RWPE2 (cell line): ENCODE results near the gene EFNA4.

Experiments
- ATAC-seq: fragments of 200-7000 bp; cut with Tn5 transposase; 3 replicates; pipeline ENCODE4 v1.9.1; 2021; ENCODE audit warnings: low read depth
- DNase-seq: peaks from one replicate; pipeline ENCODE4 v3.0.0-alpha.2; 2020; ENCODE audit warnings: low spot score
- H3K27ac ChIP-seq: fragments of 450-650 bp; 2 replicates; pipeline ENCODE4 v1.5.1; 2017; ENCODE audit warnings: mild to moderate bottlenecking; ENCODE audit not compliant: poor library complexity, severe bottlenecking
- H3K27me3 ChIP-seq: fragments of 250-450 bp; sonication (Bioruptor Pico); 2 replicates; pipeline ENCODE4 v1.5.1; 2021; ENCODE audit warnings: mild to moderate bottlenecking, moderate library complexity; ENCODE audit not compliant: insufficient read depth, poor library complexity, severe bottlenecking
- H3K36me3 ChIP-seq: fragments of 250-450 bp; sonication (Bioruptor Pico); 2 replicates; pipeline ENCODE4 v1.5.1; 2020; ENCODE audit warnings: low read depth, mild to moderate bottlenecking, moderate library complexity
- H3K4me1 ChIP-seq: fragments of 250-450 bp; sonication (Bioruptor Pico); 2 replicates; pipeline ENCODE4 v1.5.1; 2021; ENCODE audit warnings: mild to moderate bottlenecking, moderate library complexity; ENCODE audit not compliant: insufficient read depth, poor library complexity, severe bottlenecking
- H3K4me3 ChIP-seq: fragments of 250-450 bp; sonication (Bioruptor Pico); 2 replicates; pipeline ENCODE4 v1.5.1; 2021; ENCODE audit warnings: mild to moderate bottlenecking, moderate library complexity; ENCODE audit not compliant: severe bottlenecking
- H3K9me3 ChIP-seq: fragments of 250-450 bp; sonication (Bioruptor Pico); 2 replicates; pipeline ENCODE4 v1.5.1; 2021; ENCODE audit warnings: mild to moderate bottlenecking, moderate library complexity; ENCODE audit not compliant: severe bottlenecking
- CTCF ChIP-seq: fragments of 450-650 bp; IDR thresholded peaks from one replicate; pipeline ENCODE4 v1.5.1; 2017; ENCODE audit warnings: mild to moderate bottlenecking, moderate library complexity; ENCODE audit not compliant: poor library complexity, severe bottlenecking

EFNA4 gene

GRCh38 chr1:155108296-155108695 lies 44.8 kb downstream of the EFNA4 start:
- Histone ChIP-seq H3K27me3 (no peaks in the 10 kb centered on the region), H3K4me1 (no peaks in the 10 kb centered on the region), H3K4me3 (no peak overlapping the region), H3K27ac (no peak overlapping the region), H3K9me3 (no peaks in the 10 kb centered on the region), H3K36me3 (no peaks in the 10 kb centered on the region)
- ATAC-seq (no peak), DNase-seq (no peak)
- TF ChIP-seq CTCF = no peak

GRCh38 chr1:155110381-155110780 lies 46.8 kb downstream of the EFNA4 start:
- DNase-seq (no peak), ATAC-seq (no peak)
- no peak for TF ChIP-seq CTCF
- no peaks in the 10 kb centered on the region for H3K27me3 ChIP-seq
- no peaks in the 10 kb centered on the region for H3K9me3 ChIP-seq
- H3K4me3 ChIP-seq = no peak overlapping the region
- no peaks in the 10 kb centered on the region for H3K4me1 ChIP-seq
- no peak overlapping the region for H3K27ac ChIP-seq
- H3K36me3 ChIP-seq = no peaks in the 10 kb centered on the region

GRCh38 chr1:155110826-155111225 lies 47.3 kb downstream of the EFNA4 start:
- Histone ChIP-seq H3K4me3 (no peak overlapping the region), H3K4me1 (no peaks in the 10 kb centered on the region), H3K36me3 (no peaks in the 10 kb centered on the region), H3K9me3 (no peaks in the 10 kb centered on the region), H3K27ac (no peak overlapping the region), H3K27me3 (no peaks in the 10 kb centered on the region)
- no peak for ATAC-seq
- DNase-seq = no peak
- no peak for TF ChIP-seq CTCF

- H3K9me3 ChIP-seq = no peaks in the 10 kb centered on the region
- H3K4me1 ChIP-seq = no peaks in the 10 kb centered on the region
- ATAC-seq = no peak
- DNase-seq = no peak
- no peak overlapping the region for H3K27ac ChIP-seq
- H3K36me3 ChIP-seq = no peaks in the 10 kb centered on the region
- no peak for TF ChIP-seq CTCF
- H3K4me3 ChIP-seq = no peak overlapping the region
- no peaks in the 10 kb centered on the region for H3K27me3 ChIP-seq
These were observed 50.0 kb downstream of the EFNA4 start for GRCh38 chr1:155113450-155113980.

- TF ChIP-seq CTCF = no peak
- no peak overlapping the region for H3K4me3 ChIP-seq
- H3K27me3 ChIP-seq = no peaks in the 10 kb centered on the region
- no peak overlapping the region for H3K27ac ChIP-seq
- H3K36me3 ChIP-seq = no peaks in the 10 kb centered on the region
- ATAC-seq (no peak), DNase-seq (no peak)
- H3K4me1 ChIP-seq = no peaks in the 10 kb centered on the region
- no peaks in the 10 kb centered on the region for H3K9me3 ChIP-seq
These were observed 52.7 kb downstream of the EFNA4 start for GRCh38 chr1:155116113-155116764.
